ENCODE data around the gene ZNF722. TPM values are rescaled to one million over a fixed set of nuclear protein-coding genes. Genes with fewer than 3 reads are reported as not detected.

Gene ZNF722
- total and polyA plus RNA-seq, 10 of the 15 experiments (the other 5 are each of a cell fraction or from before 2014, with no cell fraction given): not detected

DNA sequence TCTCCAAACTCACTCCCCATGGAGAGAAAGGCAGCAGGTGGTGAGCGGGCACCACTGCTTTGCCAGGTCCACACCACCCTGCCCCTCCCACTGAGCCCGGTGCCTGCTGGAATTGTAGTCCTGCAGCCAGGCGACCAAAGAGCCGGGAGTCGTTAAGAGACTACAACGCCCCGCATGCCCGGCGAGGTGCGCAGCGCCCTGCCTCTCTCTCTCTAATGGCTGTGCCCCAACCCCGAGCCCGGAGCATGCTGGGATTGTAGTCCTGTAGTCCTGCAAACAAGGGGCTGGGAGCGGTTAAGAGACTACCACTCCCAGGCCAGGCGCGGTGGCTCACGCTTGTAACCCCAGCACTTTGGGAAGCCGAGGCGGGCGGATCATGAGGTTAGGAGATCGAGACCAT lies 38.4 kb downstream of the ZNF722 start:
- ATAC-seq (no peak), FAIRE-seq (no peak), DNase-seq (ENCODE audit: low read depth, low spot score) (no peak)
- Histone ChIP-seq H3K4me2 (ENCODE audit: control insufficient read depth, insufficient read depth) (no peak overlapping the region), H3K36me3 (ENCODE audit: control insufficient read depth in 2 of 2, insufficient read depth in 2 of 2, low read length in 1 of 2) (no peaks in the 10 kb centered on the region), H3K79me2 (ENCODE audit: control insufficient read depth, insufficient read depth, low read length) (no peaks in the 10 kb centered on the region), H3K9ac (ENCODE audit: control insufficient read depth, insufficient read depth, low read length) (no peak overlapping the region), H3K9me3 (replicated peaks; ENCODE audit: control insufficient read depth, insufficient read depth, low read length) (no peaks in the 10 kb centered on the region; the same call in 2 of the 3 replicates), H3K27me3 (replicated peaks in 1 of 2; ENCODE audit: control insufficient read depth in 2 of 2, insufficient read depth in 2 of 2, low read length in 1 of 2) (no peaks in the 10 kb centered on the region), H2AFZ (ENCODE audit: control insufficient read depth, low read depth, low read length) (no peak overlapping the region), H3K4me1 (ENCODE audit: control insufficient read depth, insufficient read depth, low read length) (no peaks in the 10 kb centered on the region), H3K27ac (ENCODE audit: control insufficient read depth, insufficient read depth) (no peak overlapping the region), H4K20me1 (ENCODE audit: control insufficient read depth, insufficient read depth) (no peaks in the 10 kb centered on the region), H3K4me3 (no peak overlapping the region)
- in situ Hi-C loops (cut with MboI) (no loop called here), intact Hi-C loops (cut with micrococcal nuclease; ENCODE audit: unreplicated experiment) (no loop called here)
- POLR2A ChIA-PET: no interaction called here
- no TSS peak for BruUV-seq (replicated peaks)
- SMC1A ChIA-PET (ENCODE audit: uncharacterized antibody, unreplicated experiment): no interaction called here
- CTCF ChIA-PET: no interaction called here
- RAD21 ChIA-PET (ENCODE audit: unreplicated experiment): no interaction called here
- 73% methylated on average over 21 of the region's 21 CpGs for WGBS (ENCODE audit: insufficient coverage, insufficient replicate concordance, low lambda C conversion rate, missing lambda C conversion rate)
- TF ChIP-seq, protein P1, sequence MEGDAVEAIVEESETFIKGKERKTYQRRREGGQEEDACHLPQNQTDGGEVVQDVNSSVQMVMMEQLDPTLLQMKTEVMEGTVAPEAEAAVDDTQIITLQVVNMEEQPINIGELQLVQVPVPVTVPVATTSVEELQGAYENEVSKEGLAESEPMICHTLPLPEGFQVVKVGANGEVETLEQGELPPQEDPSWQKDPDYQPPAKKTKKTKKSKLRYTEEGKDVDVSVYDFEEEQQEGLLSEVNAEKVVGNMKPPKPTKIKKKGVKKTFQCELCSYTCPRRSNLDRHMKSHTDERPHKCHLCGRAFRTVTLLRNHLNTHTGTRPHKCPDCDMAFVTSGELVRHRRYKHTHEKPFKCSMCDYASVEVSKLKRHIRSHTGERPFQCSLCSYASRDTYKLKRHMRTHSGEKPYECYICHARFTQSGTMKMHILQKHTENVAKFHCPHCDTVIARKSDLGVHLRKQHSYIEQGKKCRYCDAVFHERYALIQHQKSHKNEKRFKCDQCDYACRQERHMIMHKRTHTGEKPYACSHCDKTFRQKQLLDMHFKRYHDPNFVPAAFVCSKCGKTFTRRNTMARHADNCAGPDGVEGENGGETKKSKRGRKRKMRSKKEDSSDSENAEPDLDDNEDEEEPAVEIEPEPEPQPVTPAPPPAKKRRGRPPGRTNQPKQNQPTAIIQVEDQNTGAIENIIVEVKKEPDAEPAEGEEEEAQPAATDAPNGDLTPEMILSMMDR (IDR thresholded peaks at IDR 0.05 in 2 of 3, conservative IDR thresholded peaks at IDR 0.05 in 1 of 3; ENCODE audit: control insufficient read depth in 2 of 3, extremely low read depth in 1 of 3, insufficient read depth in 1 of 3, low read depth in 3 of 3, low read length in 3 of 3): no peak
- TF ChIP-seq, protein P2, sequence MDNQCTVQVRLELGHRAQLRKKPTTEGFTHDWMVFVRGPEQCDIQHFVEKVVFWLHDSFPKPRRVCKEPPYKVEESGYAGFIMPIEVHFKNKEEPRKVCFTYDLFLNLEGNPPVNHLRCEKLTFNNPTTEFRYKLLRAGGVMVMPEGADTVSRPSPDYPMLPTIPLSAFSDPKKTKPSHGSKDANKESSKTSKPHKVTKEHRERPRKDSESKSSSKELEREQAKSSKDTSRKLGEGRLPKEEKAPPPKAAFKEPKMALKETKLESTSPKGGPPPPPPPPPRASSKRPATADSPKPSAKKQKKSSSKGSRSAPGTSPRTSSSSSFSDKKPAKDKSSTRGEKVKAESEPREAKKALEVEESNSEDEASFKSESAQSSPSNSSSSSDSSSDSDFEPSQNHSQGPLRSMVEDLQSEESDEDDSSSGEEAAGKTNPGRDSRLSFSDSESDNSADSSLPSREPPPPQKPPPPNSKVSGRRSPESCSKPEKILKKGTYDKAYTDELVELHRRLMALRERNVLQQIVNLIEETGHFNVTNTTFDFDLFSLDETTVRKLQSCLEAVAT (IDR thresholded peaks at IDR 0.05): no peak
- no peak for TF ChIP-seq ETV6 (conservative IDR thresholded peaks at IDR 0.05 in 1 of 2, IDR thresholded peaks at IDR 0.05 in 1 of 2; ENCODE audit: borderline replicate concordance in 1 of 2, low read depth in 1 of 2)
- no peak for TF ChIP-seq RAD51 (IDR thresholded peaks at IDR 0.05)
- TF ChIP-seq BHLHE40 (IDR thresholded peaks at IDR 0.05; ENCODE audit: borderline replicate concordance in 1 of 2, low read depth in 2 of 2, low read length in 1 of 2): no peak
- TF ChIP-seq GABPA (IDR thresholded peaks at IDR 0.05; ENCODE audit: low read depth): no peak
- TF ChIP-seq, protein P3, sequence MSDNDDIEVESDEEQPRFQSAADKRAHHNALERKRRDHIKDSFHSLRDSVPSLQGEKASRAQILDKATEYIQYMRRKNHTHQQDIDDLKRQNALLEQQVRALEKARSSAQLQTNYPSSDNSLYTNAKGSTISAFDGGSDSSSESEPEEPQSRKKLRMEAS (IDR thresholded peaks at IDR 0.05; ENCODE audit: low read depth, low read length): no peak
- no peak for TF ChIP-seq ZBED1 (IDR thresholded peaks at IDR 0.05; ENCODE audit: borderline replicate concordance)
- no peak for TF ChIP-seq RB1 (IDR thresholded peaks at IDR 0.05; ENCODE audit: borderline replicate concordance)
- TF ChIP-seq, protein P4, sequence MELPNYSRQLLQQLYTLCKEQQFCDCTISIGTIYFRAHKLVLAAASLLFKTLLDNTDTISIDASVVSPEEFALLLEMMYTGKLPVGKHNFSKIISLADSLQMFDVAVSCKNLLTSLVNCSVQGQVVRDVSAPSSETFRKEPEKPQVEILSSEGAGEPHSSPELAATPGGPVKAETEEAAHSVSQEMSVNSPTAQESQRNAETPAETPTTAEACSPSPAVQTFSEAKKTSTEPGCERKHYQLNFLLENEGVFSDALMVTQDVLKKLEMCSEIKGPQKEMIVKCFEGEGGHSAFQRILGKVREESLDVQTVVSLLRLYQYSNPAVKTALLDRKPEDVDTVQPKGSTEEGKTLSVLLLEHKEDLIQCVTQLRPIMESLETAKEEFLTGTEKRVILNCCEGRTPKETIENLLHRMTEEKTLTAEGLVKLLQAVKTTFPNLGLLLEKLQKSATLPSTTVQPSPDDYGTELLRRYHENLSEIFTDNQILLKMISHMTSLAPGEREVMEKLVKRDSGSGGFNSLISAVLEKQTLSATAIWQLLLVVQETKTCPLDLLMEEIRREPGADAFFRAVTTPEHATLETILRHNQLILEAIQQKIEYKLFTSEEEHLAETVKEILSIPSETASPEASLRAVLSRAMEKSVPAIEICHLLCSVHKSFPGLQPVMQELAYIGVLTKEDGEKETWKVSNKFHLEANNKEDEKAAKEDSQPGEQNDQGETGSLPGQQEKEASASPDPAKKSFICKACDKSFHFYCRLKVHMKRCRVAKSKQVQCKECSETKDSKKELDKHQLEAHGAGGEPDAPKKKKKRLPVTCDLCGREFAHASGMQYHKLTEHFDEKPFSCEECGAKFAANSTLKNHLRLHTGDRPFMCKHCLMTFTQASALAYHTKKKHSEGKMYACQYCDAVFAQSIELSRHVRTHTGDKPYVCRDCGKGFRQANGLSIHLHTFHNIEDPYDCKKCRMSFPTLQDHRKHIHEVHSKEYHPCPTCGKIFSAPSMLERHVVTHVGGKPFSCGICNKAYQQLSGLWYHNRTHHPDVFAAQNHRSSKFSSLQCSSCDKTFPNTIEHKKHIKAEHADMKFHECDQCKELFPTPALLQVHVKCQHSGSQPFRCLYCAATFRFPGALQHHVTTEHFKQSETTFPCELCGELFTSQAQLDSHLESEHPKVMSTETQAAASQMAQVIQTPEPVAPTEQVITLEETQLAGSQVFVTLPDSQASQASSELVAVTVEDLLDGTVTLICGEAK (IDR thresholded peaks at IDR 0.05; ENCODE audit: borderline replicate concordance): no peak
- no peak for TF ChIP-seq NBN (IDR thresholded peaks at IDR 0.05)
- TF ChIP-seq, protein P5, sequence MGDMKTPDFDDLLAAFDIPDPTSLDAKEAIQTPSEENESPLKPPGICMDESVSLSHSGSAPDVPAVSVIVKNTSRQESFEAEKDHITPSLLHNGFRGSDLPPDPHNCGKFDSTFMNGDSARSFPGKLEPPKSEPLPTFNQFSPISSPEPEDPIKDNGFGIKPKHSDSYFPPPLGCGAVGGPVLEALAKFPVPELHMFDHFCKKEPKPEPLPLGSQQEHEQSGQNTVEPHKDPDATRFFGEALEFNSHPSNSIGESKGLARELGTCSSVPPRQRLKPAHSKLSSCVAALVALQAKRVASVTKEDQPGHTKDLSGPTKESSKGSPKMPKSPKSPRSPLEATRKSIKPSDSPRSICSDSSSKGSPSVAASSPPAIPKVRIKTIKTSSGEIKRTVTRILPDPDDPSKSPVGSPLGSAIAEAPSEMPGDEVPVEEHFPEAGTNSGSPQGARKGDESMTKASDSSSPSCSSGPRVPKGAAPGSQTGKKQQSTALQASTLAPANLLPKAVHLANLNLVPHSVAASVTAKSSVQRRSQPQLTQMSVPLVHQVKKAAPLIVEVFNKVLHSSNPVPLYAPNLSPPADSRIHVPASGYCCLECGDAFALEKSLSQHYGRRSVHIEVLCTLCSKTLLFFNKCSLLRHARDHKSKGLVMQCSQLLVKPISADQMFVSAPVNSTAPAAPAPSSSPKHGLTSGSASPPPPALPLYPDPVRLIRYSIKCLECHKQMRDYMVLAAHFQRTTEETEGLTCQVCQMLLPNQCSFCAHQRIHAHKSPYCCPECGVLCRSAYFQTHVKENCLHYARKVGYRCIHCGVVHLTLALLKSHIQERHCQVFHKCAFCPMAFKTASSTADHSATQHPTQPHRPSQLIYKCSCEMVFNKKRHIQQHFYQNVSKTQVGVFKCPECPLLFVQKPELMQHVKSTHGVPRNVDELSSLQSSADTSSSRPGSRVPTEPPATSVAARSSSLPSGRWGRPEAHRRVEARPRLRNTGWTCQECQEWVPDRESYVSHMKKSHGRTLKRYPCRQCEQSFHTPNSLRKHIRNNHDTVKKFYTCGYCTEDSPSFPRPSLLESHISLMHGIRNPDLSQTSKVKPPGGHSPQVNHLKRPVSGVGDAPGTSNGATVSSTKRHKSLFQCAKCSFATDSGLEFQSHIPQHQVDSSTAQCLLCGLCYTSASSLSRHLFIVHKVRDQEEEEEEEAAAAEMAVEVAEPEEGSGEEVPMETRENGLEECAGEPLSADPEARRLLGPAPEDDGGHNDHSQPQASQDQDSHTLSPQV (IDR thresholded peaks at IDR 0.05): no peak

All from GM12878 (cell line).